GM19193 (cell line): ENCODE measurements around the gene CCM2.

ENCODE experiments used
- POLR2A ChIP-seq: IDR thresholded peaks from 4 replicates; pipeline ENCODE4 v1.6.1; 2011; ENCODE audit not compliant: insufficient read depth, insufficient read length; ENCODE audit errors: extremely low read depth

Gene CCM2

GRCh38 chr7:45125193-45125904 is 125.3 kb downstream of the CCM2 start:
- TF ChIP-seq POLR2A, result no peak
